Hematopoietic multipotent progenitor cell (in vitro differentiated cells): ENCODE data around the gene SMC4. TPM values are rescaled to one million over a fixed set of nuclear protein-coding genes. Genes with fewer than 3 reads are reported as not detected.

Experiments
- DNase-seq, 3 donors: peaks; one replicate each; pipeline ENCODE4 v3.0.0-alpha.2; 2011 to 2015; ENCODE audit warnings: low read depth in 2 of 3, low spot score in 2 of 3
- total RNA-seq: library from RNA; depleted of rRNA; stranded (reverse); fragments of >200 nt; gene quantifications from one replicate; pipeline ENCODE4 v1.2.3, GENCODE V29; 2012

The SMC4 gene
- total RNA-seq, 1 donor = 39.9 TPM

DNA sequence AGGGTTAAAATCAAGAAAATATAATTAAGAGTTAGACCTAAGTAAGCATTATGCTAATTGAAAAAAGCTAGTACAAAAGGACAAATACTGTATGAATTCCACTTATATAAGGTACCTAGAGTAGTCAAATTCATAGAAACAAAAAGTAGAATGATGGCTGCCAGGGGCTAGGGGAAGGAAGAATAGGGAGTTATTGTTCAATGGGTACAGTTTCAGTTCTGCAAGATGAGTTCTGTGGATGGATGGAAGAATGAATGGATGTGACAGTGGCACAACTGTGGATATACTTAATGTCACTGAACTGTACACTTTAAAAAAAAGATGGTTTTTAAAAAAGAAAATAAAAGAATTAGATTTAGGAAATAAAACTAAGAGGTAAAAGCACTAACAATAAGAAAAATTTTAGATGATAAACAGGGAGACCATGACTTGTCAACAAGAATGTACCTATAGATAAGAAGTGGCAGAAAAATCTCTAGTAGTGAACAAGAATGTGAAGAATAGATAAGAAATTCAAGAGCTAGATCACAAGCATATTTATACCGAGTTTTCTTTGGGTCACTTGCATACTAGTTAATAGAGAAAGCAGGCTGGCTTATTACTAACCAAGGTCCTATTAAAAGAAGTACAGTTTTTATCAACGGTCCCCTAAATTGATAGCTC lies 6.0 kb upstream of the SMC4 start:
- no peak for DNase-seq

GRCh38 chr3:160394009-160394392 lies 5.4 kb upstream of the SMC4 start:
- DNase-seq = no peak

GRCh38 chr3:160395297-160395696 lies 4.2 kb upstream of the SMC4 start:
- no peak for DNase-seq

DNA sequence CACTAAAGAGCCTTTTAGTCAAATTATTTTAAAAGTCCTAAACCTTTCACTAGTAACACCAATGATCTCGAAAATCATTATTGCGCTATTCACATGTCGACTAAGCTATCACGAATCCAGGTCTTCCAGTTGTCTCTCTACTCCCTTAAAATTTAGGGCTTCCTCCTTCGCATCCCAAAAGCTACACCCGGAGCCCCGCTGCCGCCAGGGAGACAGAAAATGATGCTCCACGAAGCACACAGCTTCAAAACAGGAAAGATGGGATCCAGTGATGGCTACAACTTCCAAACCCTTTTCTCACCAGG lies 678 bp upstream of the SMC4 start:
- no peak for DNase-seq

DNA sequence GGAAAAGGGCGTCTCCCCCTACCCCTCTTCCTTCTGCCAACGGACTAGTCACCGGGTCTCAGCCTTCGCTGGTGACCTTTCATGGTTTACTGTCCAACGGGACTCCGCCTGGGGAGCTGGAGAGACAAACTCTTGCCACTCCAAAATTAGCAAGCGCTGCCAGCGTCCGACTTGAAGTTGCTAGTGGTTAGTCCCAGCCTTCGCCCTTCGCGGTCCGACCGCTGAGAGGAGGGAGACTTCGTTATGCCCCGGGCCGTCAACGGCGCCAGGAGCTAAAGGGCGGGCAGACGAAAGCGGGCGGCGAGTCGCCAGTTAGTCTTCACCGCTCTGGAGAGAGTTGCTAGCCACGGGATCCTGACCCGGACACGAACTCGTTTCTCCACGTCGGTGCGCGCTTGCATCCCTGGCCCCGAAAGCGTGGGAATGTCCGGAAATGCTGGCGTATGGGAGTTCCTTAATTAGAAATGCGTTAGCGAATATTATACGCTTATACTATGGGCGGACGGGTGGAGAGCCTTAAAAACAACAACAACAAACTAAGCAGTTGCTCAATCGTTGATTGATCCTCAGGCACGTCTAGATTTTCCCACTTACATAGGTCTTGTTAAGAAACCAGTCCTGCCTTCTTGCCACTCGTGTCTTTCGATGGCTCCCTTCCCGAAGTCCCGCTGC lies 716 bp downstream of the SMC4 start:
- peak in 2 of 3 donors; percentile 6 to 32 for DNase-seq

DNA sequence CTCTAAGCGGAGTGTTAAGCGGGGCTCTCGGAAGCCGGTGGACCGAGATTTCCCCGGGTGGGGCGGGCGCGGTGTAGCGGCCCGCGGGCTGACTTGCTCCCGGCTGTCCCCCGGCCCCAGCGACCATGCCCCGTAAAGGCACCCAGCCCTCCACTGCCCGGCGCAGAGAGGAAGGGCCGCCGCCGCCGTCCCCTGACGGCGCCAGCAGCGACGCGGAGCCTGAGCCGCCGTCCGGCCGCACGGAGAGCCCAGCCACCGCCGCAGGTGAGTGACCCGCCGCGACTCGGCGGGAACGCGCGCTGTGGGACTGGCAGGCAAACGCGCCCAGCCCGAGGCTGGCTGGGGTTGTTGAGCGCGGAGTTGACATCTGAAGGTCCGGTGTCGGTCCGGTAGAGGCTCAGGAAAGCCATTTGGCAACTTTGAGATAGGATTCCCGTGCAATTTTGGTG lies 1.3 kb downstream of the SMC4 start:
- DNase-seq = no peak

DNA sequence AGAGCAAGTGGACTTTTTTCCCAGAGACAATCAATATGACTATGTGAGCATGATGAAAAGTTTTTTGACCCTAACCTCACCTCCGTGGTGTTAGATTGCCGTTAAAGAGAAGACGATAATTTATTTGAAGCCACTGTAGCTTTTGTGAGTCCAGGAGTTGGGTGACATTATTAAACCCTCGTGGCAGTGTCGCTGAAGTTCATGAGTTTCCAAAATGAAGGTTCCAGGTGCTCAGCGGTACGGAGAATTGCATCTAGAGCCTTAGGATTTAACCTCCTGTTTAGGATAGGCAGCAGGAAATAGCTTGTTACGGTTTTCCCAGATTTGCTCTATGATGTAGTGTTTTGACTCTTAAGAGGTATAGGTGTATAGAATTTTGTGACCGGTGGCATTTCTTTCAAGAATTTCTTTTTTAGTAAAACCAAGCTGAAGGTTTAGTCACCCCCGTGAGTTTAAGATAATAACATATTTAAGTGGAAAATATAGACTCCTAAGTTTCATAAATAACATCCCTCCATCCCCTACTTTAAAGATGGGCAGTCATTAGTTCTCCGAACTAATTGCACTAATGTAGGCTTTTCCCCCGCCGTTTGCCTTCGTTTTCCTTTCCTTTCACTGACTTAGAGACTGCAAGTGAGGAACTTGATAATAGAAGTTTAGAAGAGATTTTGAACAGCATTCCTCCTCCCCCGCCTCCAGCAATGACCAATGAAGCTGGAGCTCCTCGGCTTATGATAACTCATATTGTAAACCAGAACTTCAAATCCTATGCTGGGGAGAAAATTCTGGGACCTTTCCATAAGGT lies 2.0 kb downstream of the SMC4 start:
- peak in 2 of 3 donors; percentile 35 to 41 for DNase-seq

DNA sequence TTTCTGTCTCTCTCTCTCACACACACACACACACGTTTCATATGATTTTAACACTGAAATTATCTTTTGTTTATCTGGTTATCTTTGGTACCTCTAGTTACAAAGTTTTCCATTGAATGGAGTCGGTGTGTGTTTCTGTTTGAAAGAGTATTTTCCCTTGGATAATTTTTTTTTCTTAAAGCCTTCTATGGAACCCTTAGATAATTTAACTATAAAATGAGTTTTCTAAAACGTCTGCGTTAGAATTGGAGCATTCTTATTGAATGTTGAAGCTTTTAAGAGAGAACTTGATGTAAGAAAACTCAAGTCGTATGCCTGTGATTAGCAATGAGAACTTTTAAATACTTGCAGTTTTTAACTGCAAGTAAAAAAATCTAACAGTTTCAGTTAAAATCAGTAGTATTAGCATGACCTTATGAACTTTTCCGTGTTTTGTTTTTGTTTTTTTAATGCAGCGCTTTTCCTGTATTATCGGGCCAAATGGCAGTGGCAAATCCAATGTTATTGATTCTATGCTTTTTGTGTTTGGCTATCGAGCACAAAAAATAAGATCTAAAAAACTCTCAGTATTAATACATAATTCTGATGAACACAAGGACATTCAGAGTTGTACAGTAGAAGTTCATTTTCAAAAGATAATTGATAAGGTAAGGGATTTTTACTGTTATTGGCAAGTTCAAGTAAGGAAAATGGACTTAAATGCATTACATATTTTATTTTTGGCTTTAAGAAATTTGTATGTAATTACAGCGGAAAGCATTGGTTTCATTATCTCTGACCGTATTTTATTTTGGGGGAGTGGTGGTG lies 3.0 kb downstream of the SMC4 start:
- DNase-seq = no peak

- DNase-seq = no peak
Measured at GRCh38 chr3:160403028-160403545, 3.6 kb downstream of the SMC4 start.

GRCh38 chr3:160403796-160404470 lies 4.5 kb downstream of the SMC4 start:
- DNase-seq = no peak

DNA sequence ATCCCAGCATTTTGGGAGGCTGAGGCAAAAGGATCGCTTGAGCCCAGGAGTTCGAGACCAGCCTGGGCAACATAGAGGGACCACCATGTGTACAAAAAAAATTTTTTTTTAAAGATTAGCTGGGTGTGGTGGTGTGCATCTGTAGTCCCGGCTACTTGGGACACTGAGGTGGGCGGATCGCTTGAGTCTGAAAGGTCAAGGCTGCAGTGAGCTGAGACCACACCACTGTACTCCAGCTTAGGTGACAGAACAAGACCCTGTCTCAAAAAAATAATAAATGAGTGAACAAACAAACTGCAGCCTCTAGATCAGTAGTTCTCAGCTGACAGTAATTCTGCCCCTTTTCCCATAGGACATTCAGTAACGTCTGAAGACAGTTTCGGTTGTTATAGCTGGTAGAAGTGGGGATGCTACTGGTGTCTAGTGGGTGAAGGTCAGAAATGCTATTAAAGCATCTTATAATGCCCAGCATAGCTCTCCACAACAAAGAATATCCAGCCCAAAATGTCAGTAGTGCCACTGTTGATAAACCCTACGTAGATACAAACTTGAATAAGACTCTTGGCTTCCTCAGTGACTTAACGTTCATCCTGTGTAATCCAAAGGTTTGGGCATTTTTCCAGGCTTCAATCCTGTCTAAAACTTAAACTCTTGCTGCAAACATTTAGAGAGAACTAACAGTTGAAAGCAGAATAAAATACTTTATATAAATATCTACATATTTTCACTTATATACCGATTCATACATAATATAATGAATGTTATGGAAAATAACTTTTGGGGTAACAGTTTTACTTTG lies 10.6 kb downstream of the SMC4 start:
- no peak for DNase-seq

GRCh38 chr3:160412477-160412876 lies 13.0 kb downstream of the SMC4 start:
- DNase-seq = no peak

DNA sequence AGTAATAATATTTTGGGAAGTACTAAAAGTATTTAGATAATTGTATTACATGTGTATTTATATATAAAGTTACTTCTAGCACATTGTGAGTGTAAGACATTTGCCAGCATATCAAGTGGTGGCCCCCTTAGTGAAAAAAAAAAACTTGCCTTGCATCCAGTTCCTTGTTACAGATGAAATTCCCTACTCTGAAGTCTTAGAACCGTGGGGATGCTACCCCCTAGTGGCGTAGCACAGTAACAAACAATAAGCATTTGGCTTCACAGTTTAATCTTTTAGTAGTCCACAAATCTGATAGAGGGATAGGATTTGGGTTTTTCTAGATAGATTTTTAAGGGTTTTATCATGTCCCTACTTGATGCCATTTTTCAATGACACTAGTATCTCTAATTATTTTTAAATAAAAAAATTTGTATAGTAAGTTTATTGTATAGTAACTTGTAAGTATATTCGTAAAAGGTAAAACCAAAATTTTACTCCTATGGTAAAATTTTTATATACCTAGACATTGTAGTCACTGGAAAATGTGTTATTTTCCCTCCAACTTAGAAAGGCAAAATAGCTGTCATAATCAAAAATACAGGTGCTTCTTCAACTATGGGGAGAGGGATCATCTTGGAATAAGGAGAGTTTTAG lies 14.3 kb downstream of the SMC4 start:
- DNase-seq = peak; percentile 46 to 87 (median 81)

- DNase-seq = no peak
Measured at GRCh38 chr3:160417311-160417710, 17.9 kb downstream of the SMC4 start.

- no peak for DNase-seq
Measured at GRCh38 chr3:160427832-160428424, 28.5 kb downstream of the SMC4 start.

GRCh38 chr3:160434071-160434470 lies 34.6 kb downstream of the SMC4 start:
- no peak for DNase-seq

GRCh38 chr3:160435095-160435494 lies 35.6 kb downstream of the SMC4 start:
- DNase-seq = no peak

- no peak for DNase-seq
Measured at GRCh38 chr3:160435747-160436146, 36.3 kb downstream of the SMC4 start.

DNA sequence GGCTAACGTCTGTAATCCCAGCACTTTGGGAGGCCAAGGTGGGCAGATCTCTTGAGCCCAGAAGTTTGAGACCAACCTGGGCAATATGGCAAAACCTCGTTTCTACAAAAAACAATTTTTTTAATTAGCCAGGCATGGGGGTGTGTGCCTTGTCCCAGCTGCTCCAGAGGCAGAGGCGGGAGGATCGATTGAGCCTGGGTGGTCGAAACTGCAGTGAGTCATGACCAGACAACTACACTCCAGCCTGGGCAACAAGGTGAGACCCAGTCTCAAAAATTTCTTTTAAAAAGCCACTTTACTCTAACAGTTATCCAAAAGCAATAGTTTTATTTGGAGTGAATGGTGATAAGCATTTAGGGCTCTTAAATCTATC lies 37.6 kb downstream of the SMC4 start:
- no peak for DNase-seq
